HFF-Myc (cell line): ENCODE measurements around the gene VAC14.

Experiments used
- DNase-seq: peaks from one replicate; pipeline ENCODE4 v3.0.0-alpha.2; 2011; ENCODE audit warnings: low read depth; ENCODE audit errors: extremely low read depth
- H3K4me3 ChIP-seq: replicated peaks from 2 replicates; pipeline ENCODE4 v1.5.1; 2011; ENCODE audit warnings: low read depth, mild to moderate bottlenecking, control low read depth, low read length
- TF ChIP-seq, protein P1 (sequence below): IDR thresholded peaks from 2 replicates; pipeline ENCODE4 v1.5.1; 2012; ENCODE audit warnings: mild to moderate bottlenecking, low read depth, low read length, control low read depth; ENCODE audit errors: missing control alignments

Gene VAC14

DNA sequence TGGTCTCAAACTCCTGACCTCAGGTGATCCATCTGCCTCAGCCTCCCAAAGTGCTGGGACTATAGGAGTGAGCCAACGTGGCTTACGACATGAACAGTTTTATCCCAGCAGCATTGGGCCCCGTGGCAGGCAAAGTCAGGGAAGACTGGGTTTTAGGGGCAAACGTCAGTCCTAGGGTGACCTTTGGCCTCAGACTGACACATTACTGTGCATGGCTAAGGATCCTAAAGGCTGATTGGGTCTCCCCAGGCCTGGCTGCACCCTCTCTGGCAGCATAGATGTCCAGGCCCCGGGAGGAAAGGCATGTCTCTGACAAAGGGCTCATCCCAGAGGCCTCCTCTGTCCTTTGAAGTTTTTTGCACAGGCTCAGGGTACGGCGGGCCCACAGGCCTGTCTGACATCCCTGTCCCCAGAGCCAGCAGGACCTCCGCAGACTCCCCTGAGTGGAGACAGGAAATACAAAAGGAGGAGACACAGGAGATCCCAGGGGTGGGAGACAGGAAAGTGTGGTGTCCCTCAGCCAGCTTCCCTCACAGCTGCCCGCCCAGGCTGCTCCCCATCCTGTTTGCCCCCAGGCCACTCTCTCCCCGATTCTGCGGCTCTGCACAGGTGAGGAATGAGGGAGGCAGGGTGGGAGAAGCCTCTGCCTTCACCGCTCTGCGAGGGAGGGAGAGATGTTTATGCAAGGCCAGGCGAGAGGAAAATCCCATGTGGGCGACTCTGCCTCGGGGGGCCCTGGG lies 60.6 kb downstream of the VAC14 start:
- no peak for DNase-seq
- TF ChIP-seq, protein P1, sequence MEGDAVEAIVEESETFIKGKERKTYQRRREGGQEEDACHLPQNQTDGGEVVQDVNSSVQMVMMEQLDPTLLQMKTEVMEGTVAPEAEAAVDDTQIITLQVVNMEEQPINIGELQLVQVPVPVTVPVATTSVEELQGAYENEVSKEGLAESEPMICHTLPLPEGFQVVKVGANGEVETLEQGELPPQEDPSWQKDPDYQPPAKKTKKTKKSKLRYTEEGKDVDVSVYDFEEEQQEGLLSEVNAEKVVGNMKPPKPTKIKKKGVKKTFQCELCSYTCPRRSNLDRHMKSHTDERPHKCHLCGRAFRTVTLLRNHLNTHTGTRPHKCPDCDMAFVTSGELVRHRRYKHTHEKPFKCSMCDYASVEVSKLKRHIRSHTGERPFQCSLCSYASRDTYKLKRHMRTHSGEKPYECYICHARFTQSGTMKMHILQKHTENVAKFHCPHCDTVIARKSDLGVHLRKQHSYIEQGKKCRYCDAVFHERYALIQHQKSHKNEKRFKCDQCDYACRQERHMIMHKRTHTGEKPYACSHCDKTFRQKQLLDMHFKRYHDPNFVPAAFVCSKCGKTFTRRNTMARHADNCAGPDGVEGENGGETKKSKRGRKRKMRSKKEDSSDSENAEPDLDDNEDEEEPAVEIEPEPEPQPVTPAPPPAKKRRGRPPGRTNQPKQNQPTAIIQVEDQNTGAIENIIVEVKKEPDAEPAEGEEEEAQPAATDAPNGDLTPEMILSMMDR, result no peak
- no peak overlapping the region for H3K4me3 ChIP-seq

DNA sequence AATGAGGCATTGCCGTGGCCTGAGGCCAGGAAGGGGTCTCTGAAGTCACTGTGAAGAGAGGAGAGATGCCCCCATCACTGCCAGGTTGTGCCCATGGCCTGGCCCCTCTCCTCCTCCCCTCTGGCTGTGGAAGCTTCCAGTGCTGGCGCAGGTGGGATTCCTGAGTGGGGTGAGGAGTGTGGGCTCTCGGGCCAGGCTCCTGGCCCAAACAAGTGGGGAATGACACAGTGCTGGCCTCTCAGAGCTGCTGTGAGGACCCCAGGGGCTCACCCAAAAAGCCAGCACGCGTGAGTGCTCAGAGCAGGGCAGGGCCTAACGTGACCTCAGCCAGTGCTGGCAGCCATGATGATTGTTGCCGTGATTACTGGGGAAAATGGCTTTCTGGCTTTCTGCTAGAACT lies 61.6 kb downstream of the VAC14 start:
- no peak for DNase-seq
- TF ChIP-seq, protein P1, result no peak
- H3K4me3 ChIP-seq, result no peak overlapping the region

DNA sequence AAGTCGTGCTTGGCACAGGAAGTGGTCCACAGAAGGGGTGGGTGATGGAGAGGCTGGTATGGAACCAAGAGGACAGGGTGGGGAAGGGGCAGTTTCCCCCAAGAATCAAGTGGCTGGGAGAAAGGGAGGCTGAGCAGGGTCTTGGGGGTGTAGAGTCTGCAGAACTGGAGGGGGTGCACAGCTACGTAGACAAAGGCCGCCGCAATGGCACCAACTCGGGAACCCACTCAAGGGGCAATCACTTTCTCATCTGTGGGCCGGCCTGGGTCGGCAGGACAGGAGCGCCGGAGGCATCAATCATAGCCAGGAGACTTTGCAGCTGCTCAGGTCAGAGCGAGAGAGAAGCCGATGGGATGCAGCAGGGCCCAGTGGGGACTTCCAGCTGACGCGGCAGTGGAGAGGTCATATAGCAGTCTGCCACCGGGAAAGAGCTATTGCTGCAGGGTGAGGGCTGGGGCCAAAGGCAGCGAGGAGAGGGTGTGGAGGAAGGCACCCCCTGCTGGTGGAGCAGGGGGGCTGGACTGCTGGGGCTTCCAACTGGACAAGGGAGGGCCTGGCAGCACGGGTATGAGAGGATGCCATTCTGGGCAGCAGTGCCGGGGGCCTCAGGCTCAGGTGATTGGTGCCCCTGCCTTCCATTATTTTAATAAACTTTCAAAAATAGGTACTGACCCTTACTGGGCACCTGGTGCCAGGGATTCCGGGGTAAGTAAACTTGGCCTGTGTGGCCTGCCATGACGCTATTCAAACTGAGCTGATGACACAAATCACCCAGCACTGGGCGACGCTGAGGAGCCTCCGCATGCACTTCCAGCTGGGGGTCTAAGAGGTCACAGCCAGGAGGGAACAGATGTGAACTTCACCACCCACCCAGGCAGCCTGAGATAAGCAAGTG lies 62.6 kb downstream of the VAC14 start:
- H3K4me3 ChIP-seq, result no peak overlapping the region
- TF ChIP-seq, protein P1, result peak; percentile 88
- peak; percentile 73 for DNase-seq

DNA sequence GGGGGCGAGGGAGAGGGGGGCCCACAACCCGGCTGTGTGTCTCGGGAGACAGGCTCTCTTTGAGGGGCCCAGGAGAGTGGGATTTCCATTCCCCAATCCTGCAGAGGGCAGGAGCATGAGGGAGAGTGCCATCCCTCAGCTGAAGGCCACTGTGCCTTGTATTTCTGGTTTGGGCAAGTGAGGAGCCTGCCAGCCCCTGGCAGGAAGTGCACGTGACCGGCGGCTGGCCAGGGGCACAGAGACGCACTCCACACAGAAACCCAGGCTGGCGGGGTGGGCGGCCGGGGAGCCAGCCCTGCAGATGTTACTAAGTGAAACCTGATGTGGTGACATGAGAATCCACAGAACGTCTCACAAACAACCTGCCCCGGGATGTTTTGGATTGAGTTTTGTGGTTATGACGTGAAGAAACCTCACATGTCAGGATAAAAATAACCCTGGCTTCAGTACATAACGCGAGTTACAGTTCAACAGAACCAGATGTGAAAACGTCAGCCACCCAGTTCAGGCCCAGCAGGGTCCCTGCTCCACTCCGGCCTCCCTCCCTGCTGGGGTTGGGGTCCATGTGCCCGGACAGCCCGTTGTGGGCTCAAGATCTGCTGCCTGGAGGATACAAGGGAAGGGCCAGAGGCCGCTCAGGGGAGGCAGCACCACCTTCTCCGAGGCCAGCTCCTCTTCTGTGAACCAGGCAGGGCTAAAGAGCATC lies 63.4 kb downstream of the VAC14 start:
- H3K4me3 ChIP-seq, result no peak overlapping the region
- DNase-seq, result peak; percentile 99

DNA sequence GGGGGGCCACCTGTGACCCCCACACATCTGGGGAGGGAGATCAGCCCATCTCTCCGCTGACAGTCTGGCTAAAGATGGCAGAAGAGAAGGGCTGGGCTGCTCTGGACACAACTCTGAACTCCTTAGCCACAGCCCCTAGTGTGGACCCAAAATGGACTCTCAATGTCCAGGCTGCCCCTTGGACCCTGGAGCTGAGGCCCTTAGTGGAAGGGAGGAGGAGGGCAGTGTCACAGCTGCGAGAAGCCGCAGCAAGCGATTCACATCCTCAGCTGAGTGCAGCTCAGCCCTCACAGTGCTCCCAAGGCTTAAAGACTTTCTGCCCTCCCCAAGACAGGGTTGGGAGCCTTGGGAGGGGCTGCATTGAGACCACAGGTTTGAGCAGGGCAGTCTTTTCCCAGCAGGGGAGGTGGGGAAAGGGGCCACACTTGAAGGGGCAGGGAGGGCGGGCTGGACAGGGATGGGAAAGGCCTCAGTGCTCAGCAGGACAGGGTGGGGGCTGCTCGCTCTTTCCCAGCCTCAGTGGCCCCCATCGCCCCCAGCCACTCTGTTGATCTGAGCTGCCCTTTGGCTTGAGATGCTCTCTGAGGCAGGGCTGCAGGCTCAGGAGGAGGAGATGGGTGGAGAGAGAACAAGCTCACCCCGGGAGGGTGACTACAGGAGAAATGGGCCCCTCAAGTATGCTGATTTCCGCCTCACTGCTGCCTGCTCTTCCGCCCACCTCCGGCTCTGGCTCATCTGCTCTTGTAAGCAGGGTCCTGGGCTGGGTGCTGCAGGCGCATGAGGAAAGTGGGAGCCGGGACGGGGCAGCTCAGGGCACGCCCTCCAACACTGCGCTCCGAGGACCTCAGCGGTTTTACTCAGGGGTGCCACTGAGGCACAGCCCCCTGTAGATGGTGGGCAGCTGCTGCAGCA lies 64.2 kb downstream of the VAC14 start:
- DNase-seq, result no peak
- no peak overlapping the region for H3K4me3 ChIP-seq
- TF ChIP-seq, protein P1, result no peak

More for the DNA sequence above, 63.4 kb downstream of the VAC14 start:
- TF ChIP-seq, protein P1, result no peak
